ENCODE results near the gene IGF1. TPM values are rescaled to one million over a fixed set of nuclear protein-coding genes. Genes with fewer than 3 reads are reported as not detected.

Gene IGF1
- total and polyA plus RNA-seq, 9 of the 15 experiments (the other 6 are each of a cell fraction or from before 2014, with no cell fraction given) = 3.7 to 13.9 (median 4.5) TPM

- H3K27ac ChIP-seq (ENCODE audit: extremely low read depth, low read depth, low read length) = peak overlapping the region; percentile 83
- H4K20me1 ChIP-seq (replicated peaks; ENCODE audit: control insufficient read depth, insufficient read depth, low read length) = no peaks in the 10 kb centered on the region
- intact Hi-C loops (cut with micrococcal nuclease) = loop anchor here (2.0 to 5.0 kb wide), 2 partner anchors 49 to 112 kb away; no protein-coding TSS in a partner anchor
- ATAC-seq = peak; percentile 80
- no peak overlapping the region for H3K4me2 ChIP-seq (ENCODE audit: insufficient read depth, low read length)
- H3K27me3 ChIP-seq (ENCODE audit: control insufficient read depth in 2 of 2, insufficient read depth in 2 of 2, low read length in 2 of 2) = no peaks in the 10 kb centered on the region
- WGBS (ENCODE audit: insufficient coverage, low coverage, missing lambda C conversion rate) = 6% methylated on average over 3 of the region's 3 CpGs
- no TSS peak for BruUV-seq (replicated peaks)
- peak in 2 of 4 experiments; percentile 64 to 85 for DNase-seq (ENCODE audit: extremely low read depth in 1 of 4, low spot score in 3 of 4)
- no peak overlapping the region for H3K4me3 ChIP-seq
- CTCF ChIA-PET (ENCODE audit: low intra/inter-chr PET ratio) = no interaction called here
- 0 out of 3 replicates have a peak, but pooled peaks cover 3% of the 10 kb centered on the region for H3K79me2 ChIP-seq (ENCODE audit: control insufficient read depth, insufficient read depth, low read length)
- no peaks in the 10 kb centered on the region for H3K9me3 ChIP-seq (replicated peaks; ENCODE audit: control insufficient read depth, insufficient read depth, low read depth, low read length)
- peak; percentile 90 for FAIRE-seq
- no peaks in the 10 kb centered on the region for H3K9me1 ChIP-seq (ENCODE audit: control insufficient read depth, insufficient read depth, low read length)
- peaks cover 10 to 68% of the 10 kb centered on the region in 2 experiments for H3K4me1 ChIP-seq (replicated peaks in 1 of 2; ENCODE audit: control insufficient read depth in 2 of 2, insufficient read depth in 2 of 2, low read length in 2 of 2)
- POLR2A ChIA-PET = interaction anchor here (1.1 to 2.3 kb wide), 3 partner anchors 8 to 12 kb away, joined by 3 to 10 read pairs (median 7); no protein-coding TSS in a partner anchor
- H2AFZ ChIP-seq (ENCODE audit: low read depth, low read length) = peak overlapping the region; percentile 42
- in situ Hi-C loops (cut with MboI) = no loop called here
- peak overlapping the region in 1 of 2 experiments; percentile 20; a peak in 2 of 4 replicates for H3K9ac ChIP-seq (ENCODE audit: insufficient read depth in 1 of 2, low read depth in 2 of 2, low read length in 2 of 2)
- no peaks in the 10 kb centered on the region for H3K36me3 ChIP-seq (ENCODE audit: control insufficient read depth, insufficient read depth, low read length)
- no peak for TF ChIP-seq HBP1 (CRISPR knock-in tag; IDR thresholded peaks at IDR 0.05)
- TF ChIP-seq RHOXF2B (CRISPR knock-in tag; conservative IDR thresholded peaks at IDR 0.05) = no peak
- TF ChIP-seq NCOA1 (IDR thresholded peaks at IDR 0.05; ENCODE audit: low read depth) = peak; percentile 49; the same call in 1 of the 2 replicates
- no peak for TF ChIP-seq GTF2B (IDR thresholded peaks at IDR 0.05; ENCODE audit: extremely low read depth, insufficient read length)
- TF ChIP-seq GABPA (tag; conservative IDR thresholded peaks at IDR 0.05; ENCODE audit: low read depth) = peak; percentile 35
- TF ChIP-seq SMAD1 (IDR thresholded peaks at IDR 0.05; ENCODE audit: low read depth, low read length, partially characterized antibody) = no peak
- peak; percentile 32; the same call in 1 of the 2 replicates for TF ChIP-seq ATF7 (IDR thresholded peaks at IDR 0.05)
- TF ChIP-seq JUND (IDR thresholded peaks at IDR 0.05; ENCODE audit: borderline replicate concordance, low read depth, low read length) = peak; percentile 37; the same call in 1 of the 2 replicates
- TF ChIP-seq JUND (tag; IDR thresholded peaks at IDR 0.05; ENCODE audit: borderline replicate concordance, low read depth, low read length) = peak; percentile 67; the same call in 1 of the 3 replicates
- no peak for TF ChIP-seq ZNF41 (CRISPR knock-in tag; conservative IDR thresholded peaks at IDR 0.05)
- no peak for TF ChIP-seq ZNF436 (CRISPR knock-in tag; IDR thresholded peaks at IDR 0.05)
- no peak for TF ChIP-seq SFPQ (IDR thresholded peaks at IDR 0.05; ENCODE audit: low read depth, low read length)
- TF ChIP-seq SMAD2 (IDR thresholded peaks at IDR 0.05; ENCODE audit: low read depth, low read length) = no peak
- no peak for TF ChIP-seq ZNF75A (CRISPR knock-in tag; IDR thresholded peaks at IDR 0.05)
- TF ChIP-seq EP300 (IDR thresholded peaks at IDR 0.05; ENCODE audit: low read length) = peak; percentile 96
- TF ChIP-seq PHTF2 (CRISPR knock-in tag; IDR thresholded peaks at IDR 0.05) = no peak
Observed at GRCh38 chr12:102429211-102430154, 50.9 kb downstream of the IGF1 start.

Measured in K562 (cell line).